Cardiac muscle cell (in vitro differentiated cells and primary cell): ENCODE data around the gene TOMM22. TPM values are rescaled to one million over a fixed set of nuclear protein-coding genes. Genes with fewer than 3 reads are reported as not detected.

Experiments used
- DNase-seq, 2 donors: peaks; one replicate each; pipeline versions ENCODE4 v3.0.0 to v3.0.0-alpha.2; 2010 to 2017; ENCODE audit warnings: low read depth in 1 of 2, low spot score in 1 of 2
- H3K27ac ChIP-seq: fragments of 200-600 bp; sonication (generic); 2 replicates; pipeline ENCODE4 v1.5.1; 2016
- H3K27me3 ChIP-seq: fragments of 200-600 bp; sonication (generic); 2 replicates; pipeline ENCODE4 v1.6.0; 2016; ENCODE audit warnings: control low read depth
- H3K36me3 ChIP-seq: fragments of 200-600 bp; sonication (generic); 2 replicates; pipeline ENCODE4 v1.5.1; 2016; ENCODE audit warnings: control low read depth
- H3K4me1 ChIP-seq: fragments of 200-600 bp; sonication (generic); 2 replicates; pipeline ENCODE4 v1.8.1; 2017; ENCODE audit warnings: low read depth, mild to moderate bottlenecking, mixed run types
- H3K4me3 ChIP-seq: fragments of 200-600 bp; sonication (generic); 2 replicates; pipeline ENCODE4 v1.5.1; 2016; ENCODE audit warnings: mild to moderate bottlenecking
- H3K9me3 ChIP-seq: fragments of 200-600 bp; sonication (generic); 2 replicates; pipeline ENCODE4 v1.5.1; 2017; ENCODE audit warnings: low read depth, mild to moderate bottlenecking, control low read depth
- CTCF ChIP-seq: IDR thresholded peaks from 2 replicates; pipeline ENCODE4 v1.5.1; 2012; ENCODE audit warnings: low read depth, mild to moderate bottlenecking, low read length
- polyA plus RNA-seq: library from polyadenylated mRNA; unstranded; fragments of >200 nt; fragmentation: Nextera tagmentation; extraction: Ambion mirVana; gene quantifications from 2 replicates; pipeline ENCODE4 v1.2.1, GENCODE V29; 2016
- total RNA-seq: library from RNA; depleted of rRNA; stranded (reverse); fragments of >200 nt; gene quantifications from 2 replicates; pipeline ENCODE4 v1.2.3, GENCODE V29; 2016

TOMM22 gene
- total and polyA plus RNA-seq, 2 experiments from 2014 or later: 46.2 to 151 TPM

GRCh38 chr22:38645430-38645829, 36.3 kb upstream of the TOMM22 start:
- TF ChIP-seq CTCF: no peak
- H3K9me3 ChIP-seq: no peaks in the 10 kb centered on the region
- no peak overlapping the region for H3K27ac ChIP-seq
- no peaks in the 10 kb centered on the region for H3K4me1 ChIP-seq
- no peak for DNase-seq
- no peaks in the 10 kb centered on the region for H3K36me3 ChIP-seq
- H3K4me3 ChIP-seq: no peak overlapping the region
- H3K27me3 ChIP-seq: no peaks in the 10 kb centered on the region

- no peak overlapping the region for H3K27ac ChIP-seq
- no peaks in the 10 kb centered on the region for H3K4me1 ChIP-seq
- no peaks in the 10 kb centered on the region for H3K27me3 ChIP-seq
- DNase-seq: no peak
- no peak overlapping the region for H3K4me3 ChIP-seq
- H3K36me3 ChIP-seq: no peaks in the 10 kb centered on the region
- no peak for TF ChIP-seq CTCF
- H3K9me3 ChIP-seq: no peaks in the 10 kb centered on the region
Observed at GRCh38 chr22:38649841-38650522, 31.8 kb upstream of the TOMM22 start.

GRCh38 chr22:38652859-38653258, 28.9 kb upstream of the TOMM22 start:
- no peak for TF ChIP-seq CTCF
- no peak overlapping the region for H3K4me3 ChIP-seq
- no peaks in the 10 kb centered on the region for H3K36me3 ChIP-seq
- H3K27ac ChIP-seq: no peak overlapping the region
- H3K9me3 ChIP-seq: no peaks in the 10 kb centered on the region
- peaks cover 10% of the 10 kb centered on the region for H3K4me1 ChIP-seq
- no peaks in the 10 kb centered on the region for H3K27me3 ChIP-seq
- no peak for DNase-seq

- Histone ChIP-seq H3K27me3 (no peaks in the 10 kb centered on the region), H3K36me3 (no peaks in the 10 kb centered on the region), H3K4me3 (no peak overlapping the region), H3K4me1 (peaks cover 10% of the 10 kb centered on the region), H3K27ac (no peak overlapping the region), H3K9me3 (no peaks in the 10 kb centered on the region)
- no peak for TF ChIP-seq CTCF
- no peak for DNase-seq
Observed at GRCh38 chr22:38653741-38654140, 28.0 kb upstream of the TOMM22 start.

- peak overlapping the region; percentile 85 for H3K4me3 ChIP-seq
- TF ChIP-seq CTCF: no peak
- peak in 1 of 2 donors; percentile 26 for DNase-seq
- H3K4me1 ChIP-seq: peaks cover 10% of the 10 kb centered on the region
- H3K27ac ChIP-seq: peak overlapping the region; percentile 98
- no peaks in the 10 kb centered on the region for H3K9me3 ChIP-seq
- no peaks in the 10 kb centered on the region for H3K27me3 ChIP-seq
- no peaks in the 10 kb centered on the region for H3K36me3 ChIP-seq
Observed at GRCh38 chr22:38655519-38656255, 26.1 kb upstream of the TOMM22 start.
